SK-MEL-5 (cell line): ENCODE data around the gene FEN1. TPM values are rescaled to one million over a fixed set of nuclear protein-coding genes. Genes with fewer than 3 reads are reported as not detected.

Experiments
- DNase-seq: peaks from one replicate; pipeline ENCODE4 v3.0.0-alpha.2; 2016; ENCODE audit warnings: low read depth, low spot score
- in situ Hi-C: cut with HindIII; loops from 2 replicates; pipeline ENCODE4 v1.10.0; 2016; ENCODE audit warnings: low sequenced_read_pairs, high pct_unique_total_duplicates, low pct_unique_long_range_greater_than_20kb
- total RNA-seq: library from RNA; depleted of rRNA; stranded (reverse); fragments of >200 nt; shearing (Covaris generic); gene quantifications from 2 replicates; pipeline ENCODE4 v1.2.3, GENCODE V29; 2014

Gene FEN1
- total RNA-seq, 1 experiment from 2014 or later = 65.8 TPM

- in situ Hi-C loops = no loop called here
- no peak for DNase-seq
These were observed 37.9 kb upstream of the FEN1 start for GRCh38 chr11:61754534-61755482.

GRCh38 chr11:61756147-61756451 is 36.6 kb upstream of the FEN1 start:
- in situ Hi-C loops = no loop called here
- DNase-seq = no peak

GRCh38 chr11:61756452-61757212 is 36.1 kb upstream of the FEN1 start:
- in situ Hi-C loops = no loop called here

GRCh38 chr11:61757213-61757862 is 35.4 kb upstream of the FEN1 start:
- DNase-seq = no peak
- in situ Hi-C loops = no loop called here

More at GRCh38 chr11:61756452-61757212, 36.1 kb upstream of the FEN1 start:
- no peak for DNase-seq

- no peak for DNase-seq
- in situ Hi-C loops = no loop called here
These were observed 31.8 kb upstream of the FEN1 start for GRCh38 chr11:61760946-61761345.

- in situ Hi-C loops = no loop called here
- DNase-seq = no peak
These were observed 31.1 kb upstream of the FEN1 start for GRCh38 chr11:61761440-61762222.

- DNase-seq = no peak
- in situ Hi-C loops = no loop called here
These were observed 30.5 kb upstream of the FEN1 start for GRCh38 chr11:61762223-61762615.

GRCh38 chr11:61762798-61763197 is 29.9 kb upstream of the FEN1 start:
- no peak for DNase-seq
- in situ Hi-C loops = no loop called here

- DNase-seq = no peak
- in situ Hi-C loops = no loop called here
These were observed 28.6 kb upstream of the FEN1 start for GRCh38 chr11:61763930-61764605.

- in situ Hi-C loops = no loop called here
- DNase-seq = no peak
These were observed 28.0 kb upstream of the FEN1 start for GRCh38 chr11:61764606-61765260.

GRCh38 chr11:61765550-61766253 is 27.0 kb upstream of the FEN1 start:
- in situ Hi-C loops = no loop called here
- no peak for DNase-seq

- no peak for DNase-seq
- in situ Hi-C loops = no loop called here
These were observed 26.3 kb upstream of the FEN1 start for GRCh38 chr11:61766353-61766841.

- in situ Hi-C loops = no loop called here
- no peak for DNase-seq
These were observed 24.2 kb upstream of the FEN1 start for GRCh38 chr11:61768376-61769076.

- in situ Hi-C loops = no loop called here
- DNase-seq = no peak
These were observed 23.4 kb upstream of the FEN1 start for GRCh38 chr11:61769169-61769920.
